HEK293 (cell line): ENCODE measurements around the gene BTNL9.
"Not testable (repeated sequence)": the region's sequence is repeated elsewhere in the genome, so short reads cannot be mapped to it uniquely, and the experiment has no call there.

Experiments used
- CTCF ChIP-seq: fragments of 450-650 bp; formaldehyde crosslinking; IDR thresholded peaks from 2 replicates; pipeline ENCODE4 v1.5.1; 2016; ENCODE audit warnings: missing biosample characterization, missing genetic modification characterization
- SETDB1 ChIP-seq: IDR thresholded peaks from one replicate; pipeline ENCODE4 v1.6.1; 2017; ENCODE audit warnings: mild to moderate bottlenecking, low read length, moderate library complexity, mixed read lengths; ENCODE audit not compliant: insufficient read length
- ZBTB21 ChIP-seq: fragments of 450-650 bp; formaldehyde crosslinking; IDR thresholded peaks from 2 replicates; pipeline ENCODE4 v1.5.1; 2017; ENCODE audit warnings: missing biosample characterization, missing genetic modification characterization
- ZNF138 ChIP-seq: fragments of 450-650 bp; formaldehyde crosslinking; IDR thresholded peaks from 2 replicates; pipeline ENCODE4 v1.5.1; 2016; ENCODE audit warnings: missing biosample characterization, missing genetic modification characterization, borderline replicate concordance
- ZNF24 ChIP-seq: fragments of 450-650 bp; formaldehyde crosslinking; IDR thresholded peaks from 2 replicates; pipeline ENCODE4 v1.5.1; 2016; ENCODE audit warnings: missing biosample characterization, missing genetic modification characterization
- ZNF513 ChIP-seq: fragments of 450-650 bp; IDR thresholded peaks from 2 replicates; pipeline ENCODE4 v1.5.1; 2018; ENCODE audit warnings: missing biosample characterization, missing genetic modification characterization

- TF ChIP-seq CTCF; ZNF138 (tag by site-specific recombination); SETDB1; ZNF513 (tag by site-specific recombination); ZNF24 (tag by site-specific recombination); ZBTB21: not testable (repeated sequence)
These were observed 62.0 kb downstream of the BTNL9 start for GRCh38 chr5:181101930-181102674.
